Activated naive CD8-positive, alpha-beta T cell treated with anti-CD3 and anti-CD28 coated beads, Interleukin-2, amount 50 U/mL, for 16 hours (primary cell): Measurements from ENCODE around the gene ACSL4.

Experiments
- DNase-seq: peaks from one replicate; pipeline ENCODE4 v3.0.0-alpha.2; 2020; ENCODE audit warnings: low read depth, low spot score

The ACSL4 gene

DNA sequence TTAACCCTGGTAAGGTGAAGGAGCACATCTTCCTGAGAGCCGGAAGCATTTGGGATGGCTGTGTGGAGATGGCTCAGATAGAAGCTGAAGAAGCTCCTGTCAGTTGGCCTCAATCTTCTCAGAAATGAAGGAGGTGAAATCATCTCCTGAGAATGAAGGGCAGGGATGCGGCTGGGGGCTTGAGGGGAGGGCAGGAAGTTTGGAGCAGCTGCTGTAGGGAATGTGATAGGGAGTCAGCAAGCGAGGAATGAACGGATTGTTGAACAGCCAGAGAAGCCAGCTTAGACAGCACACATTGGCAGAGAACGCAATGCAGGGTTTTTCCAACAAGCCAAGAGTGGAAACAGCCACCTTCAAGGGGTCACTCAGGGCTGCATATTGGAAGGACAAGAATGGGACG, 118.1 kb downstream of the ACSL4 start:
- no peak for DNase-seq

- no peak for DNase-seq
Observed at GRCh38 chrX:109601486-109601885, 131.6 kb downstream of the ACSL4 start.

DNA sequence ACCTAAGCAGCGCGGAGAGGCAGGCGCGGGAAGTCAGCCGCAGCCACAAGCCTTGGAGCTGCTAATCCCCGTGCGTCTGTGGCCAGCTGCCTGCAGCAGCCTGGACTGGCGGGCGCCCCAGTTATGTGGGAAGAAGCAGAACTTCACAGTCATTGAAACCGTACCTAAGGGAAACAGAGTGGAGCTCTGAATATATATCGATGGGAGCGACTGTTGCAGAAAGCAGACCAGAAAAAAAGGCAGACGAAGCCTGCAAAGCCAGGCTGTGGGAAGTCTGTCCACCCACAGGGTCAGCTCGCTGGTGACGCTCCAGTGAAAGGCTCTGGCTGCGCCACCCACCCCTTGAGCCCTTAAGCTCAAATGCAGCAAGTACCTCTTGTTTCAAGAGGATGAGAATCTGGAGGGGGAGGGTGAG, 132.8 kb downstream of the ACSL4 start:
- no peak for DNase-seq

GRCh38 chrX:109596015-109596414, 137.0 kb downstream of the ACSL4 start:
- DNase-seq: no peak
